HCEC 1CT (cell line): ENCODE data around the gene OR2L8.

ENCODE experiments used
- DNase-seq: peaks from one replicate; pipeline ENCODE4 v3.0.0-alpha.2; 2017

OR2L8 gene

DNA sequence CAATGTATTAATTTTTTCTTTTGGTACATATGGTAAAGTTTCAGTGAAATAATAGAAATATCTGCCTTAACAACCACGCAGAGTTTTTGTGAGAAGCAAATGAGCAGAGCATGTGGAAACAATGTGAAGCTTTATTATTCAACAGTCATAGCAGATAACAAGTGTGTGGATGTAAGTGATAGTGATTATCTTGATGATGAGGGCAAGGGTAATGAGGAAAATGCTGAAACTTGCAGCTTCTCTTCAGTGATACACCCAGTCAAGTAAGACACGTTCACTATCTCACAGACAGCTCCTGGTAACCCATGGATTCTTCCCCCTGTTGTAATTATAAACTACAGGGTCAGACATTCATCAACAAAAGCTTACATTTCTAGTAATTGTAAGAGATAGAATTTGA lies 50.2 kb downstream of the OR2L8 start:
- DNase-seq, result no peak
